Hypothalamus (tissue), 51 donors: ENCODE results near the gene JAKMIP2.

Source experiments
- DNase-seq, 51 donors: peaks; one replicate each; lab custom pipeline; 2025; lab: John Stamatoyannopoulos, UW

Gene JAKMIP2

GRCh38 chr5:147564124-147564486 lies 218.4 kb downstream of the JAKMIP2 start:
- no peak for DNase-seq

- no peak for DNase-seq
These were observed 218.9 kb downstream of the JAKMIP2 start for GRCh38 chr5:147563466-147564123.

GRCh38 chr5:147561435-147561834 lies 221.1 kb downstream of the JAKMIP2 start:
- no peak for DNase-seq

- DNase-seq: peak in 1 of 51 donors; percentile 2
These were observed 221.7 kb downstream of the JAKMIP2 start for GRCh38 chr5:147560718-147561331.

GRCh38 chr5:147559749-147560148 lies 222.8 kb downstream of the JAKMIP2 start:
- no peak for DNase-seq

GRCh38 chr5:147558826-147559225 lies 223.7 kb downstream of the JAKMIP2 start:
- peak in 17 of 51 donors; percentile 3 to 40 (median 9) for DNase-seq

- no peak for DNase-seq
These were observed 224.4 kb downstream of the JAKMIP2 start for GRCh38 chr5:147557876-147558745.

GRCh38 chr5:147555176-147555575 lies 227.4 kb downstream of the JAKMIP2 start:
- DNase-seq: no peak

GRCh38 chr5:147554261-147554817 lies 228.2 kb downstream of the JAKMIP2 start:
- peak in 3 of 51 donors; percentile 3 to 34 (median 6) for DNase-seq

GRCh38 chr5:147553817-147554216 lies 228.7 kb downstream of the JAKMIP2 start:
- DNase-seq: peak in 7 of 51 donors; percentile 2 to 36 (median 10)

GRCh38 chr5:147552897-147553296 lies 229.6 kb downstream of the JAKMIP2 start:
- no peak for DNase-seq

GRCh38 chr5:147551677-147552076 lies 230.9 kb downstream of the JAKMIP2 start:
- DNase-seq: no peak

GRCh38 chr5:147547730-147548129 lies 234.8 kb downstream of the JAKMIP2 start:
- no peak for DNase-seq

- no peak for DNase-seq
These were observed 238.0 kb downstream of the JAKMIP2 start for GRCh38 chr5:147544556-147544955.

GRCh38 chr5:147539053-147539452 lies 243.5 kb downstream of the JAKMIP2 start:
- peak in 1 of 51 donors; percentile 11 for DNase-seq

GRCh38 chr5:147538236-147538635 lies 244.3 kb downstream of the JAKMIP2 start:
- no peak for DNase-seq
